Adrenal gland (tissue), 5 donors: ENCODE measurements around the gene PACSIN1.

Experiments used
- POLR2A ChIP-seq, 2 donors: fragments of 450-650 bp; IDR thresholded peaks; one replicate each; pipeline ENCODE4 v1.6.1; 2017; ENCODE audit warnings: antibody characterized with exemption in 2 of 2, mild to moderate bottlenecking in 2 of 2, moderate library complexity in 1 of 2
- TF ChIP-seq, protein P1 (sequence below), 6 experiments: fragments of 450-650 bp in 4 of 6; fragments of 200-600 bp in 2 of 6; sonication (generic) in 1 of 6; IDR thresholded peaks; 1 replicate in 5 of 6; 2 replicates in 1 of 6; pipeline versions ENCODE4 v1.5.1 to v1.8.0; 2016 to 2021; ENCODE audit warnings: antibody characterized with exemption in 6 of 6, mild to moderate bottlenecking in 2 of 6, moderate library complexity in 1 of 6
- donor health status: DM: no; HTN: no; CAD: no.

DNA sequence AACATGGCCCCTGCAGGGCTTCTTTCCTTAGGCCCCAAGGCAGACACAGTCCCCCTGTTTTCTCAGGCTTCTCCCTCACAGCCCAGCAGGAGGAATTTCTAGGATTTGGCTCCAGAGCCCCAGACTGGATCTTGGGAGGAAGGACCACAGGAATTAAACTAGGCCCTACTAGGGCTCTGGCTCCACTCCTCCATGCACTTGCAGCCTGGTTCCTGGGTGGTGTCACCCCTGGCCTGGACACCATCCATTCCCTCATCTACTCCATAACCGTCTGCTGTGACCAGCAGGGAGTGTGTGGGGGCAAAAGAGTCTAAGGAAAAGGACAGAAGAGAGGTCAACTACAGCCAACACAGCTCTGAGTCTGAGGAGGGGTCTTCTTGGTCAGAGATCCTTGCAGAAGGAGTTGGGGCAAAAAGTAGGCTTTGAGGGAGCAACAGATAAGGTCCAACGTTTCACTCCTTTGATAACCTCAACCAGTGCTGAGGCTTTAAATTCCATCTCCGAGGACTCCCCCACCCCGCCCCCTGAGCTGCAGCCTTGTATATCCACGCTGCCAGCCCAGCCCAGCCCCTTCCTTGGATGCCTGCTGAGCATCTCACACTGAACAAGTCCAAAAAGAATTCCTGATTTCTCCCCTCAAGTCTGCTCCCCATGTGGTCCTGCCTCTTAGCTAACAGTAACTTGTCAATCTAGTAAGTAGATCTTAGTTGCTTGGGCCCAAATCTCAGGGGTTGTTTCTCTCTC is 118.2 kb downstream of the PACSIN1 start:
- TF ChIP-seq, protein P1, sequence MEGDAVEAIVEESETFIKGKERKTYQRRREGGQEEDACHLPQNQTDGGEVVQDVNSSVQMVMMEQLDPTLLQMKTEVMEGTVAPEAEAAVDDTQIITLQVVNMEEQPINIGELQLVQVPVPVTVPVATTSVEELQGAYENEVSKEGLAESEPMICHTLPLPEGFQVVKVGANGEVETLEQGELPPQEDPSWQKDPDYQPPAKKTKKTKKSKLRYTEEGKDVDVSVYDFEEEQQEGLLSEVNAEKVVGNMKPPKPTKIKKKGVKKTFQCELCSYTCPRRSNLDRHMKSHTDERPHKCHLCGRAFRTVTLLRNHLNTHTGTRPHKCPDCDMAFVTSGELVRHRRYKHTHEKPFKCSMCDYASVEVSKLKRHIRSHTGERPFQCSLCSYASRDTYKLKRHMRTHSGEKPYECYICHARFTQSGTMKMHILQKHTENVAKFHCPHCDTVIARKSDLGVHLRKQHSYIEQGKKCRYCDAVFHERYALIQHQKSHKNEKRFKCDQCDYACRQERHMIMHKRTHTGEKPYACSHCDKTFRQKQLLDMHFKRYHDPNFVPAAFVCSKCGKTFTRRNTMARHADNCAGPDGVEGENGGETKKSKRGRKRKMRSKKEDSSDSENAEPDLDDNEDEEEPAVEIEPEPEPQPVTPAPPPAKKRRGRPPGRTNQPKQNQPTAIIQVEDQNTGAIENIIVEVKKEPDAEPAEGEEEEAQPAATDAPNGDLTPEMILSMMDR (IDR thresholded peaks at IDR 0.05) = no peak
- TF ChIP-seq POLR2A (IDR thresholded peaks at IDR 0.05) = no peak
